HepG2 (cell line): Measurements from ENCODE around the gene NSUN5. TPM values are rescaled to one million over a fixed set of nuclear protein-coding genes. Genes with fewer than 3 reads are reported as not detected.

Source experiments
- ATF4 ChIP-seq, 2 experiments: fragments of 450-650 bp in 1 of 2; sonication (generic) in 1 of 2; formaldehyde crosslinking; IDR thresholded peaks; 2 replicates each; pipeline versions ENCODE4 v1.5.0 to v1.8.0; 2020 to 2022; ENCODE audit warnings: mild to moderate bottlenecking in 1 of 2, missing genetic modification reagents in 1 of 2
- CCDC6 ChIP-seq: sonication (generic); formaldehyde crosslinking; IDR thresholded peaks from 2 replicates; pipeline ENCODE4 v1.8.1; 2022; ENCODE audit warnings: mild to moderate bottlenecking, missing genetic modification reagents, moderate library complexity
- DMAP1 ChIP-seq: IDR thresholded peaks from 2 replicates; pipeline ENCODE4 v1.6.1; 2016
- ELF3 ChIP-seq: IDR thresholded peaks from 2 replicates; pipeline ENCODE4 v1.6.1; 2016; ENCODE audit warnings: missing genetic modification reagents, missing compliant biosample characterization
- IKZF5 ChIP-seq: IDR thresholded peaks from 2 replicates; pipeline ENCODE4 v1.6.1; 2018; ENCODE audit warnings: missing genetic modification reagents, mild to moderate bottlenecking, missing compliant biosample characterization
- MED1 ChIP-seq: sonication (generic); formaldehyde crosslinking; IDR thresholded peaks from 2 replicates; pipeline ENCODE4 v1.4.0; 2020; ENCODE audit warnings: missing genetic modification reagents
- MEF2D ChIP-seq: sonication (generic); formaldehyde crosslinking; IDR thresholded peaks from 2 replicates; pipeline ENCODE4 v1.5.1; 2020; ENCODE audit warnings: mild to moderate bottlenecking, missing genetic modification reagents
- MIER3 ChIP-seq: IDR thresholded peaks from 2 replicates; pipeline ENCODE4 v1.6.1; 2016; ENCODE audit warnings: missing compliant biosample characterization, borderline replicate concordance
- MYC ChIP-seq: sonication (generic); formaldehyde crosslinking; IDR thresholded peaks from 2 replicates; pipeline ENCODE4 v1.9.0; 2021; ENCODE audit warnings: missing genetic modification reagents, borderline replicate concordance
- NR2C2 ChIP-seq: sonication (generic); formaldehyde crosslinking; IDR thresholded peaks from 2 replicates; pipeline ENCODE4 v1.4.0; 2020; ENCODE audit warnings: missing genetic modification reagents, mild to moderate bottlenecking, moderate library complexity, borderline replicate concordance
- PHF21A ChIP-seq: sonication (generic); formaldehyde crosslinking; IDR thresholded peaks from 2 replicates; pipeline ENCODE4 v1.5.0; 2020; ENCODE audit warnings: mild to moderate bottlenecking, missing genetic modification reagents
- RARA ChIP-seq: IDR thresholded peaks from 2 replicates; pipeline ENCODE4 v1.6.1; 2016; ENCODE audit warnings: missing genetic modification reagents, missing compliant biosample characterization
- REPIN1 ChIP-seq: sonication (generic); formaldehyde crosslinking; IDR thresholded peaks from 2 replicates; pipeline ENCODE4 v1.8.0; 2022; ENCODE audit warnings: missing genetic modification reagents, low read depth, mild to moderate bottlenecking, borderline replicate concordance
- RFXAP ChIP-seq: sonication (generic); formaldehyde crosslinking; IDR thresholded peaks from 2 replicates; pipeline ENCODE4 v1.4.0; 2020; ENCODE audit warnings: missing genetic modification reagents, borderline replicate concordance
- SP5 ChIP-seq: IDR thresholded peaks from 2 replicates; pipeline ENCODE4 v1.6.1; 2016; ENCODE audit warnings: low read depth, borderline replicate concordance
- THAP11 ChIP-seq: IDR thresholded peaks from 2 replicates; pipeline ENCODE4 v1.6.1; 2016; ENCODE audit warnings: missing biosample characterization, missing genetic modification reagents
- ZBED4 ChIP-seq: sonication (generic); formaldehyde crosslinking; IDR thresholded peaks from 2 replicates; pipeline ENCODE4 v1.4.0; 2020; ENCODE audit warnings: missing genetic modification reagents, borderline replicate concordance
- ZBTB25 ChIP-seq: IDR thresholded peaks from 2 replicates; pipeline ENCODE4 v1.6.1; 2018; ENCODE audit warnings: missing genetic modification reagents
- ZFY ChIP-seq: sonication (generic); formaldehyde crosslinking; IDR thresholded peaks from 2 replicates; pipeline ENCODE4 v1.4.0; 2020; ENCODE audit warnings: missing genetic modification reagents
- ZNF768 ChIP-seq: sonication (generic); formaldehyde crosslinking; IDR thresholded peaks from 2 replicates; pipeline ENCODE4 v1.4.0; 2020; ENCODE audit warnings: missing genetic modification reagents
- ZSCAN25 ChIP-seq: sonication (generic); formaldehyde crosslinking; IDR thresholded peaks from 2 replicates; pipeline ENCODE4 v1.8.0; 2022; ENCODE audit warnings: mild to moderate bottlenecking, missing genetic modification reagents
- polyA plus RNA-seq, 8 experiments: library from polyadenylated mRNA; depleted of rRNA in 3 of 8; stranded (reverse) in 7 of 8; unstranded in 1 of 8; fragments of >200 nt; fragmentation: Illumina TruSeq in 4 of 8; extraction: Trizol in 4 of 8; gene quantifications; 2 replicates each; pipeline versions ENCODE4 v1.2.1 to v1.2.3, GENCODE V29; 2011 to 2016; ENCODE audit warnings: low read depth in 4 of 8, missing spikeins in 1 of 8, mixed read lengths in 1 of 8; ENCODE audit not compliant: insufficient read depth in 1 of 8
- total RNA-seq, 5 experiments: library from RNA; depleted of rRNA; stranded (reverse); fragments of >200 nt; fragmentation: Illumina TruSeq; extraction: Trizol; gene quantifications; 2 replicates each; pipeline ENCODE4 v1.2.3, GENCODE V29; 2016; ENCODE audit warnings: low read depth in 1 of 5

Gene NSUN5
- total and polyA plus RNA-seq, 2 of the 13 experiments (the other 11 are each of a cell fraction or from before 2014, with no cell fraction given) = 19.9 to 35.8 TPM

GRCh38 chr7:73325424-73325823 is 16.8 kb upstream of the NSUN5 start (continued):
- TF ChIP-seq ELF3 (CRISPR knock-in tag) (peak; percentile 48), IKZF5 (CRISPR knock-in tag) (peak; percentile 67; the same call in 1 of the 2 replicates), ZBED4 (CRISPR knock-in tag) (peak; percentile 64; the same call in 1 of the 2 replicates), ZSCAN25 (peak; percentile 95), ZNF768 (CRISPR knock-in tag) (peak; percentile 39; the same call in 1 of the 2 replicates), MED1 (peak; percentile 56; the same call in 1 of the 2 replicates), RARA (CRISPR knock-in tag) (peak; percentile 83), SP5 (CRISPR knock-in tag) (peak; percentile 94), ATF4 (CRISPR knock-in tag; IDR thresholded peaks at IDR 0.05) (peak in 1 of 2 experiments; percentile 77; a peak in 2 of 4 replicates), MIER3 (peak; percentile 60; the same call in 1 of the 2 replicates), PHF21A (CRISPR knock-in tag) (peak; percentile 73), ZBTB25 (CRISPR knock-in tag) (peak; percentile 66; the same call in 1 of the 2 replicates), MEF2D (CRISPR knock-in tag) (peak; percentile 40; the same call in 1 of the 2 replicates), MYC (CRISPR knock-in tag) (peak; percentile 30; the same call in 1 of the 2 replicates), THAP11 (peak; percentile 65), NR2C2 (CRISPR knock-in tag) (peak; percentile 71), ZFY (CRISPR knock-in tag) (peak; percentile 41; the same call in 1 of the 2 replicates), RFXAP (CRISPR knock-in tag) (0 out of 2 replicates have a peak, but pooled peaks have one; percentile 36), REPIN1 (CRISPR knock-in tag) (peak; percentile 24; the same call in 1 of the 2 replicates), CCDC6 (CRISPR knock-in tag) (0 out of 2 replicates have a peak, but pooled peaks have one; percentile 49), DMAP1 (peak; percentile 52; the same call in 1 of the 2 replicates)
